GM21381 (cell line): Measurements from ENCODE around the gene CBR1.
"Not testable (repeated sequence)": the region's sequence is repeated elsewhere in the genome, so short reads cannot be mapped to it uniquely, and the experiment has no call there.

Experiments
- ATAC-seq: cut with Tn5 transposase; IDR thresholded peaks from one replicate; pipeline ENCODE4 v1.9.1; 2021; ENCODE audit warnings: mild to moderate bottlenecking, moderate library complexity; ENCODE audit not compliant: unreplicated experiment

Gene CBR1

GRCh38 chr21:36079010-36079649 is 9.3 kb downstream of the CBR1 start:
- ATAC-seq: peak; percentile 49

- no peak for ATAC-seq
These were observed 9.8 kb downstream of the CBR1 start for GRCh38 chr21:36079671-36080070.

GRCh38 chr21:36080386-36080785 is 10.6 kb downstream of the CBR1 start:
- ATAC-seq: no peak

DNA sequence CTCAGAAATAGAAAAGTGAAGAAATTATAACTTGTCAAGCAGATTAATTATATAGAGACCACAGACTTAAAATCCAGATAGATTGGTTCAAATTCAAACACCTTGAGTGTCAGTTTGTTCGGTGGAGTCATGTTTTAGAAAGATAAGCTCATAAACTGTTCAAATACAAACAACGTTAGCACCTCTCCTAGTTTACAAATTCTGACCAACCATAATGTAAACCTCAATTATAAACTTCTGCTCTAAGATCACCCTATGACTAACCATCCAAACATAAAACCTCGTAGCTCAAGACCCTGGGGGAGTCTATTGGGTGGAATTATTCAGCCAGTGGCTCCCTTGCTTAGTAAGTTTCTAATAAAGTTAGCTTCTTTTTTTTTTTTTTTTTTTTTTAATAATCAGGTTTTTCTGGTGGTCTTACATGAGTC is 12.4 kb downstream of the CBR1 start:
- no peak for ATAC-seq

- ATAC-seq: no peak
These were observed 17.7 kb downstream of the CBR1 start for GRCh38 chr21:36087362-36088138.

DNA sequence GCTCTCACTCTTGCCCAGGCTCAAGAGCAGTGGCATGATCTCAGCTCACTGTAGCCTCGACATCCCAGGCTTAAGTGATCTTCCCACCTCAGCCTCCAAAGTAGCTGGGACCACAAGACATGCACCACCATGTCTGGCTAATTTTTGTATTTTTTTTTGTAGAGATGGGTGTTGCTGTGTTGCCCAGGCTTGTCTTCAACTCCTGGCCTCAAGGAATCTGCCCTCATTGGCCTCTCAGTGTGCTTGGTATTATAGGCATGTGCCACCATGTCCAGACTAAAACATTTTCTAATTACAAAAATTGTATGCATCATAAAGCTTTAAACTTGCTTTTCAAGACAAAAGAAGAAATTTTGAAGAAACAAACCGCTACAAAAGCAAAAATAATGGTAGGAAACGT is 20.1 kb downstream of the CBR1 start:
- no peak for ATAC-seq

- ATAC-seq: no peak
These were observed 22.9 kb downstream of the CBR1 start for GRCh38 chr21:36092681-36093080.

GRCh38 chr21:36093512-36093911 is 23.7 kb downstream of the CBR1 start:
- no peak for ATAC-seq

DNA sequence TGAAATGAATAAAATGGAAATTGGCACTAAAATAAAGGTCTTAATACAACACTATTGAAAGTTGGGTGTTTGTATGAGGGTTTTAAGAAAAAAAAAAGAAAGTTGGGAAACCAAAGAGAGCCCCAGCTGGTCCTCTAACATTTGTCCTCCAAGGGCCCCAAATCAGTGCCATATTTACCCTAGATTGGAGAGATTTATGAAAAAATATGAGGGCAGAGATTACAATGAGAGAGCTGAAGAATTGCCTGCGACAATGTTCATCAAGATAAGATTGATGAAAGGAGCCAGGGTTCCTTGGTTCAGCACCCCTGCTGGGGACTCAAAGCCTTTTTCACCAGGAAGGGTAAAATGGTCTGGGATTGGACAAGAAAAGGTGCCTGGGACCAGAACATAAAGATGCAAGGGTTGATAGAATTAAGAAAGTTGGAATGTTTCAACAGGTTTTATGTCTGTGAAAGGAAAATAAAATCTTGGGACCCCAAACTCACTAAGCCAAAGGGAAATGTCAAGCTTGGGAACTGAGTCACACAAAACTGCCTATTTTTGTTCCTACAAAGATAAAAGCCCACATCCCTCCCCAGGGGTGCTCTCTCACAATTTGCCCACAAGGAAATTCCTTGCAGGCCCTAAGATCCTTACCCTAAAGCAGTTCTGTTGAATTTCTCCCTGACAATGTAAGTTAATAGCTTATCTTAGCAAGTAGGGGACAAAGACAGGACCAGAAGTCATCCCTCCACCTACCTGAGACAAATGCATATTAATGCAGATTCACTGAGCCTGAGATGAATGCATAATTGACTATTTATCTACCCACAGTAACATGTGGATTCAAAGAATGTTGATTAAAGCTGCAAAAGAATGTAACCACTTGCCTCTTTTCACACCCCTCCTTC is 26.8 kb downstream of the CBR1 start:
- no peak for ATAC-seq

GRCh38 chr21:36097427-36098181 is 27.8 kb downstream of the CBR1 start:
- no peak for ATAC-seq

- no peak for ATAC-seq
These were observed 28.3 kb downstream of the CBR1 start for GRCh38 chr21:36098182-36098532.

- no peak for ATAC-seq
These were observed 29.2 kb downstream of the CBR1 start for GRCh38 chr21:36099000-36099399.

- ATAC-seq: not testable (repeated sequence)
These were observed 29.9 kb downstream of the CBR1 start for GRCh38 chr21:36099695-36100211.

DNA sequence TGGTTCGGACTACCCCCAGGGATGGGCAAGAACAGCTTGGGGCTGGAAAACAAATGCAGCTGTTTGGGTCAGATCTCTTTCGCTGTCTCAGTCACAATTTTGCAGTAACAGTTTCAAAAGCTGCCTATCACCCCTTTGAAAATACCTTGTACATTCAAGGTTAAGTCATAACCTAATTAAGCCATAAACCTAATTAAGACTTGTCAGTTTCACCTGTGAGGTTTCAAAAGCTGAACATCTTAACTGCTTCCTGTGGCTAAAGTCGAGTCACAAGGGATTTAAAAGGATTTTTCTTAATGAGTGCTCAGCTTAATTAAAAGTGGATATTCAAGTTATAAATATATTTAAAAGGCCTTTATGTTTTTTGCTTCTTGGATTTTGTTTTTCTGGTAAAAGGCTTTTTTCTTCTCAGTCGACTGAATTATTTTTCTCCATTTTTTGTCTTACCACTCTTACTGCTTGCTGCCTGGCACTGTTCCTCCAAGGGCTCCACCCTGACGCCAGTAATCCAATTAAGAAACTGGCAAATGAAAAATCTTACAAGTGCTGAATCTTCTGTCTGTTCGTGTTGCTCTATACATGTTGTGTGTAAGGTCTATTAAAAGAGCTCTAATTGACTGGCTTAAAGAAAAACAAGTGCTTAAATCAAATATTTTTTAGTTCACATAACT is 31.3 kb downstream of the CBR1 start:
- no peak for ATAC-seq

DNA sequence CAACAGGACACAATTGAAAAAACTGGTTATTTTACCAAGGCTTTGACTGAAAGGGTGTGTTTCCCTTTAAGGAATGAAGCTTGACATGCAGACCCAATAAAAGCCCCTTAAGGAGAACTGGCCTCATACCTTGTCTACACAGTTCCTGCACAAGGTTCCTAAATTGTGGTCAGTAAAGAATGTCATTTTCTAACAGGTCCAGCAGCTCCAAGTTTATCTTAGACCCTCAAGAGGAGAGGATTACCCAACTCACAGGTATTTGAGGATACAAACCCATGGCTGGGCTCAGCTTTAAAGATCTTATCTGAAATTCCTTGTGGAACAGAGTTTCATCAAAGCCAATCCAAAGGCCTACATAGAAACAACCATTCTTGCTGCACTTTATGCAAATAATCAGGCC is 33.6 kb downstream of the CBR1 start:
- no peak for ATAC-seq

- no peak for ATAC-seq
These were observed 34.8 kb downstream of the CBR1 start for GRCh38 chr21:36104317-36105300.

GRCh38 chr21:36105327-36105842 is 35.6 kb downstream of the CBR1 start:
- ATAC-seq: no peak

GRCh38 chr21:36109868-36110267 is 40.0 kb downstream of the CBR1 start:
- ATAC-seq: no peak

- ATAC-seq: no peak
These were observed 41.4 kb downstream of the CBR1 start for GRCh38 chr21:36111238-36111637.
